IPS DF 19.7 (cell line): ENCODE measurements around the gene CISD3.
"Not testable (repeated sequence)": the region's sequence is repeated elsewhere in the genome, so short reads cannot be mapped to it uniquely, and the experiment has no call there.

ENCODE experiments used
- DNase-seq: peaks from one replicate; pipeline ENCODE4 v3.0.0-alpha.2; 2013; ENCODE audit warnings: low read depth, low spot score

Gene CISD3

GRCh38 chr17:38707678-38708351 is 22.3 kb upstream of the CISD3 start:
- DNase-seq = no peak

DNA sequence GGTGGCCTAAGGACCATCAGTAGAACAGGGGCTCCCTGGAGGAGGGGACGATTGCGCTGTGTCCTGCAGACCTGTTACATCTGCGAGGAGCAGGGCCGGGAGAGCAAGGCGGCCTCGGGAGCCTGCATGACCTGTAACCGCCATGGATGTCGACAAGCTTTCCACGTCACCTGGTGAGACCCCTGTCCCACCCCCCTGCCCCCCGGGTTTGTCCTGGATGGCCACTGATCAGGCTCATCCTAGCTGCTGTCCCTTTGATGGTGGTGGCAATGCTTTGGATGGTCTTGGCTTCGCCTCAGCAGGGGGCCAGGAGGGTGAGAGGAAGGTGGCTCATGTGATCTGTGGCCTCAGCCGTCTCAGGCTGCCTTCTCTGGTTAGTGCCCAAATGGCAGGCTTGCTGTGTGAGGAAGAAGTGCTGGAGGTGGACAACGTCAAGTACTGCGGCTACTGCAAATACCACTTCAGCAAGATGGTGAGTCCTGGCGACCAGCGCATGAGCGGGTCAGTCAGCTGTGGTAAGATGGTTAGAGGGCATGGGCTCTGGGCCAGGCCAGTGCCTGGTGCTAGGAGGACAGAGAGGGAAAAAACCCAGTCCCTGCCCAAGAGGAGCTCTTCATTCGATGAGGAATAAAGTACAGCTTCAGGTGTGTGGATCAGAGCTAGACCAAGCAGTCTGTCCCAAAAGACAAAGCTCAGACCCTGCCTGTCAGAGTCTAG is 20.9 kb upstream of the CISD3 start:
- DNase-seq = no peak

DNA sequence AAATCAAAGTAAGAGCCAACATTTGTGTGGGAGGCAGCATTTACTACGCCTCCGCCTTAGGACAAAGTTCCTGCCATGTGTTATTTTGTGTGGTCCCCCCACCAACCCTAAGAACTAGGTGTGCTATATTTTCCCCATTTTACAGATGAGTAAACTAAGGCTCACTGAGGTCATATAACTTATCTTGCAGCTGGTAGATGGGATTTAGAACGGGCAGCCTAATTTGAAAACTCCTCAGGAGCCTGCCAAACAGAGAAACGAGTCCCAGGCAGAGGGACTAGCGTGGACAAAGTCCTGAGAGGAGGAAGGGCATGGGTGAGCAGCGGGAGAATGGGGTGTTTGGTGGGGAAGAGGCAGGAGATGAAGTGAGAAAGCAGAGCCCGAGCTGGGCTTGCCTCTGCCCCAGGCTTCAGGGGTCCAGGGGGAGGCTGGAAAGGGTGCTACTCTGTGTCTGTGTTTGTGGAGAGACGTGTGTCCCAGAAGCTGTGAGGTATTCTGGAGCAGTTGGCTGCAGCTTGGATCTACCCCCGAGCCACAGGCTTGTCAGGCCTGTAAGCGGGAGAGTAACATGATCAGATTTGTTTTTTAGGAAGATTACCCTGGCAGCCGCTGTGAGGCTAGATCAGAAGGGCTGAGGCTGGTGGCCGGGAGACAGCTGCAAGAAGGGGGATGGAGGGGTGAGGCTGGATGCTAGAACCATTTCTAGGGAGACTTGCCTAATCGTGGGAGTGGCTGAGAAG is 20.1 kb upstream of the CISD3 start:
- DNase-seq = no peak

- no peak for DNase-seq
Observed at GRCh38 chr17:38710604-38710962, 19.6 kb upstream of the CISD3 start.

DNA sequence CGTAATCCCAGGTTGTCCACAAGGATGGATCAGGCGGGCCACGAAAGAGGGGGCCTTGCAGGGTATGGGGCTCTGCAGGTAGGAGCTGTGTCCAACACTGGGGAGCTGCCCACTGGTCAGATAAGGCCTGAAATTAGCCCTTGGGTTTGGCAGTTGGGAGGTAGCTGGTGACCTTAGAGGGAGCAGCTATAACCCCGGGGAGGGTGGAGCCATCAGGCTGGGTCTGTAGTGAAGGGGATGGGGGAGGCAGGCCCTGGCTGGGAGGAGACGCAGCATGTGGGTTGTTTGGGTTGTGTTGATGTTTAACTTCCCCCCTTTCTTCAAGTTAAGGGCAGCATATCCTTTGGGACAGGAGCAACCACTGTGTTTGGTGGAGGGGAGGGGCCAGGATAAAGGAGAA is 19.2 kb upstream of the CISD3 start:
- no peak for DNase-seq

DNA sequence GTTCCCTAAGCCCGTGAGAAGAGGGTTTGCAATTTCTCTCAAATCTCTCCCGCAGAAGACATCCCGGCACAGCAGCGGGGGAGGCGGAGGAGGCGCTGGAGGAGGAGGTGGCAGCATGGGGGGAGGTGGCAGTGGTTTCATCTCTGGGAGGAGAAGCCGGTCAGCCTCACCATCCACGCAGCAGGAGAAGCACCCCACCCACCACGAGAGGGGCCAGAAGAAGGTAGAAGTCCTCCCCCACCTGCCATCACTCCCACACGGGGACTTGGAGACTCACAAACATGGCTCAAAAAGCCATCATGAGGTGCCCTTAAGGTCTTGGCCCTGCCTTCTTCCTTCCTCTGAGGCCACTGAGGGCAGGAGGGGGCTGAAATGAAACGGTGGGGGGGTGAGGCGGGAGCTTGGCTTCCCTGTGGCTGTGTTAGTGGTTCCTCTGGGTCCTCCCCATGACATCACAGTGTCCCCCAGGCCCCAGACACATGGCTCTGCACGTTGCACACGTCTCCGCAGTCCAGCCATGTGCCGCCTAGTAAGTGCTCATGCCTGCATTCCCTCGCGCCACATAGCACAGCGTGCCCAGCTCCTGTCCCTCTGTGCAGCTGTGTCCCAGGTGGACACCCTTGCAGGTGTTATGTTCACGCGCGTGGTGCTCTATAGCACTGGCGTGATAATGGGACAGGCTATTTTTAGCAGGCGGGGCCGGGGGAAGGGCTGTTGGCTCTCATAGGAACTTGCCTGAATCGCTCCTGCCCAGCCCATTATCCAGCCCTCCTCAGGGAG is 18.2 kb upstream of the CISD3 start:
- no peak for DNase-seq

DNA sequence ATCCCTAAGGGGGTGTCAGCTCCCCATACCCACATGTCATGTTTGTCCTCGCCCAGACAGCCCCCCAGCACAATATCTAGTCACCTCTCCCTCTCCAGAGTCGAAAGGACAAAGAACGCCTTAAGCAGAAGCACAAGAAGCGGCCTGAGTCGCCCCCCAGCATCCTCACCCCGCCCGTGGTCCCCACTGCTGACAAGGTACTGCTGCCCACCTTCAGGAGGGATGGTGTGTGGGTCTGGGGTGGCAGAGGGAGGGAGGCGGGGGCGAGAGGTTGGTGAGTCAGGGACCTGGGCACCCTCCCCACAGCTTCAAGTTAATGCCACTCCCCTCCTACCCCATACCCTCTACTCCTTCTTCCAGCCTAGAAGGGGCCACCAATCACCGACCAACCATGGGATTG is 17.5 kb upstream of the CISD3 start:
- no peak for DNase-seq

GRCh38 chr17:38713456-38714075 is 16.6 kb upstream of the CISD3 start:
- DNase-seq = no peak

DNA sequence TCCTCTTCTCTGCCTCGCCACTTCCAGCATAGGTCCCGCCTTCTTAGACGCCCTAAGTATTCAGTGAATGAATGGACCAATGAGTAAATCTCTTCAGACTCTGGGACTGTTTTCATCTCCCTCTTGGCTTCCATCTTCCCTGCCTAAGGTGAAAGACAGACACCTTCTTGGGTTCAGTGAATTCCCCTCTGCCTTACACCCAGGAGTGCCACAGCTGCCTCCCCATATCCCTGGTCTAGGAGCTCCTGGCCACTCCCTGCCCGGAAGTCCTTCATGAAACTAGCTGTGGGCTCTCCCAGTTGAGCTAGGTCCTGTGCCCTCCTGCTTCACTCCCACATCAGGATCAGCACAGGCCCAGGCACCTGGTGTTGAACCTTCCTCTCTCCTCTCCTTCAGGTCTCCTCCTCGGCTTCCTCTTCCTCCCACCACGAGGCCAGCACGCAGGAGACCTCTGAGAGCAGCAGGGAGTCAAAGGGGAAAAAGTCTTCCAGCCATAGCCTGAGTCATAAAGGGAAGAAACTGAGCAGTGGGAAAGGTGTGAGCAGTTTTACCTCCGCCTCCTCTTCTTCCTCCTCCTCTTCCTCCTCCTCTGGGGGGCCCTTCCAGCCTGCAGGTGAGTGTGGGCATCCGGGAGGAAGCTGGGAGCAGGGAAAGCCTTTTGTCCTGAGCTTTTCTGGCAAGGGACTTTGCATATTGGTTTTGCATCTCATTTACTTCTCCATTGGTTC is 14.8 kb upstream of the CISD3 start:
- no peak for DNase-seq

DNA sequence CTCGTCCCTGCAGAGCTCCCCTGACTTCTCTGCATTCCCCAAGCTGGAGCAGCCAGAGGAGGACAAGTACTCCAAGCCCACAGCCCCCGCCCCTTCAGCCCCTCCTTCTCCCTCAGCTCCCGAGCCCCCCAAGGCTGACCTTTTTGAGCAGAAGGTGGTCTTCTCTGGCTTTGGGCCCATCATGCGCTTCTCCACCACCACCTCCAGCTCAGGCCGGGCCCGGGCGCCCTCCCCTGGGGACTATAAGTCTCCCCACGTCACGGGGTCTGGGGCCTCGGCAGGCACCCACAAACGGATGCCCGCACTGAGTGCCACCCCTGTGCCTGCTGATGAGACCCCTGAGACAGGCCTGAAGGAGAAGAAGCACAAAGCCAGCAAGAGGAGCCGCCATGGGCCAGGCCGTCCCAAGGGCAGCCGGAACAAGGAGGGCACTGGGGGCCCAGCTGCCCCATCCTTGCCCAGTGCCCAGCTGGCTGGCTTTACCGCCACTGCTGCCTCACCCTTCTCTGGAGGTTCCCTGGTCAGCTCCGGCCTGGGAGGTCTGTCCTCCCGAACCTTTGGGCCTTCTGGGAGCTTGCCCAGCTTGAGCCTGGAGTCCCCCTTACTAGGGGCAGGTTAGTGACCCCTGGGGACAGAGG is 13.7 kb upstream of the CISD3 start:
- DNase-seq = no peak

GRCh38 chr17:38717139-38717745 is 12.9 kb upstream of the CISD3 start:
- no peak for DNase-seq

GRCh38 chr17:38719289-38719942 is 10.7 kb upstream of the CISD3 start:
- DNase-seq = no peak

DNA sequence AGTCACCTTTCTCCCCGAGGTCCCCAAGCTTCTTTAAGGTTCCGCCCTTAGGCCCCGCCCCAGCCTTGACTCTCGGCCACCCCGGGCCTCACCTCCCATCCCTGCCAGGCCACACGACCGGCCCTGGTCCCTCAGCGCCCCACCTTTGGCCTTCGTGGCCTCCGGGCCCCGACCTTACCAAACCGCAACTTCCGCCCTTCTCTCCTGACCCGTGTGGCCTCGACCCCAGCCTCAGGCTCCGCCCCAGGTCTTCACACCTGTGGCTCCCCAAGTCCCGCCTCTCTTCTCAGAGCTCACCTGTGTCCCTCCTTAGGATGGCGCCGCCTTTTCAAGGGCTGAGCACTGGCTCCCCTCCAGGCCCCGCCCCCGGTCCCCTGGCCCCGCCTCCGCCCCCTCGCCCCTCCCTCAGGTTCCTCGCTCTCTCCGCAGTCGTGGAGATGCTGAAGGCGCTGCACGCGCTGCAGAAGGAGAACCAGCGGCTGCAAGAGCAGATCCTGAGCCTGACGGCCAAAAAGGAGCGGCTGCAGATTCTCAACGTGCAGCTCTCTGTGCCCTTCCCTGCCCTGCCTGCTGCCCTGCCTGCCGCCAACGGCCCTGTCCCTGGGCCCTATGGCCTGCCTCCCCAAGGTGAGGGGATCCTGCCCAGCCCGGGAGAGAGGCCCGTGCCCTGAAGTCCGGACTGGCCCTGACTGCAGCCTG is 10.0 kb upstream of the CISD3 start:
- DNase-seq = peak; percentile 82

- no peak for DNase-seq
Observed at GRCh38 chr17:38720941-38721340, 9.2 kb upstream of the CISD3 start.

GRCh38 chr17:38721802-38722201 is 8.3 kb upstream of the CISD3 start:
- DNase-seq = no peak

DNA sequence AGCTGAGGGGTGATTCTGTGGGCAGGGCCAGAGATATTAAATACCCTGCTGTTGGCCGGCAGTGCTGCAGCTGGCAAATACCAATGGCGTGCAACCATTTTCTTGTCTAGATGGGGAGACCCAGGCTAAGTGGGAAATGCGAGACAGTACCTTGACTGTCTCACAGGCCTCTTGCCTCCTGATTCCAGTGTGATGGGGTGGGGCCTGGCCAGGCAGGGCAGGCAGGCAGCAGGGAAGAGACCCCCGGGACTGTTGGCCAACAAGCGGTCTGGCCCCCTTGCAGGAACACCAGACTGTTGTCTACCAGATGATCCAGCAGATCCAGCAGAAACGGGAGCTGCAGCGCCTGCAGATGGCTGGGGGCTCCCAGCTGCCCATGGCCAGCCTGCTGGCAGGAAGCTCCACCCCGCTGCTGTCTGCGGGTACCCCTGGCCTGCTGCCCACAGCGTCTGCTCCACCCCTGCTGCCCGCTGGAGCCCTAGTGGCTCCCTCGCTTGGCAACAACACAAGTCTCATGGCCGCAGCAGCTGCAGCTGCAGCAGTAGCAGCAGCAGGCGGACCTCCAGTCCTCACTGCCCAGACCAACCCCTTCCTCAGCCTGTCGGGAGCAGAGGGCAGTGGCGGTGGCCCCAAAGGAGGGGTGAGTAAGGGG is 5.7 kb upstream of the CISD3 start:
- DNase-seq = no peak

DNA sequence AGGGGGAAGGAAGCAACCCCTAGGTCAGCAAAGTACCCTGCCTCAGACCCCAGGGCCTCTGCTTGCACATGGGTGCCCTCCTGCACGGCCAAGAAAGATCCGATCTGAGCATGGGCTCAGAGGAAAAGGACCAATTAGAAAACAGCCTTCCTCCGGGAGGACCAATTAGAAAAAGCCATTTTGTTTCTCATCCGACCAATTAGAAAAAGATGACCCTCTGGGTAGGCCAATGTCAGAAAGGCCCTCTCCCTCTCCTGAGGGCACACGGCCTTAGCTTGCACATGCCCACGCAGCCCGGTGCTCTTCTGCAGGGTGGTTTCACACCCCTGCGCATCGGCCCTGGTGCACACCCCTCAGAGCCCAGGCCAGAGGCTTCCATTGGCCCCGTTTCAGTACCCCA is 5.1 kb upstream of the CISD3 start:
- DNase-seq = no peak

DNA sequence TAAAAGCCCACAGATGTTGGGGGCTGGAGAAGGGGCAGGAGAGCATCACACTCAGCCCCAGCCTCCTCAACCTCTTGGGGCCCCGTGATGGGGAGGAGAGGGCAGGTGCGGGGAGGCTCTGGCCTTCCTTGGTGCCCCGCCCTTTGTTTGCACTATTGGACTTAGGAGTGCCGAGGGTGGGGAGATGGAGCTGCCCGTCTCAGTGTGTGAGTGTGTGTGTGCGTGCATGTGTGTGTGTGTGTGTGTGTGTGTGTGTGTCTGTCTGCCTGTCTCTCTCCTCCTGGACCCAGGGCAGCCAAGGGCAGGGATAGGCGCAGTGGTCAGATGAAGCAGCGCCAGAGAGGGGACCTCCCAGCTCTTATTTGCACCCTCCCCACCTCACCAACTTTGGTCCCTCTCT is 4.0 kb upstream of the CISD3 start:
- DNase-seq = not testable (repeated sequence)
